ENCODE measurements around the gene ARPC1B. TPM values are rescaled to one million over a fixed set of nuclear protein-coding genes. Genes with fewer than 3 reads are reported as not detected.

Gene ARPC1B
- total and polyA plus RNA-seq, 2 experiments from 2014 or later: 101 to 132 TPM

DNA sequence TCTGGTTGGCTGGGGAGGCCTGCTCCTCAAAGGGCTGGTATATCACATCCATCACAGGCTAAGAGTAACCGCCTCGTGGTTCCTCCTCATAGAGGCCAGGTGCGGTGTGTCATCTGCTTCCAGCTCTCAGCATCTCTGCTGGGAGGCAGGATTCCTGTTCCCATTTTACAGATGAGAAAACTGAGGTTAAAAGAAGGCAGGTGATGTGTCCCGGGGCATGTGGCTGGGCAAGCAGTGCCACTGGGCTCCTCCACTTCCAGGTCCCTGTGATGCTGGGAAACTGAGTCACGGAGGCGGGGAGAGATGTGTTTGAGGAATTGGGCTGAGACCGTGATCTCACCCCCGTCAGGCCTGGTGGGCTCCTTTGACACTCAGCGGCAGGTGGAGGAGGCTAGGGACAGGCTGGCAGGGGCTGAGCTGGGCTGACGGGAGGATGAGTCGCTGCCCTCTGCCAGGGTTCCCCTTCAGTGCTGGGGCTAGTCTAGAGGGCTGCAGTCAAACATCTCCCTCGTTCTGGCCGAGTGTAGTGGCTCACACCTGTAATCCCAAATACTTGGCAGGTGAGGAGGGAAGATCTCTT is 9.4 kb downstream of the ARPC1B start:
- Histone ChIP-seq H4K20me1 (replicated peaks; ENCODE audit: insufficient read depth) (peaks cover 12% of the 10 kb centered on the region; the same call in 1 of the 2 replicates), H3K4me3 (no peak overlapping the region), H3K79me2 (replicated peaks; ENCODE audit: insufficient read depth) (peaks cover 10% of the 10 kb centered on the region), H3K9me2 (ENCODE audit: insufficient read depth) (no peaks in the 10 kb centered on the region), H3K4me2 (no peak overlapping the region), H3K36me3 (ENCODE audit: insufficient read depth) (no peaks in the 10 kb centered on the region), H3K4me1 (ENCODE audit: insufficient read depth) (0 out of 2 replicates have a peak, but pooled peaks cover 10% of the 10 kb centered on the region), H2AFZ (no peak overlapping the region), H3K27ac (ENCODE audit: low read depth) (no peak overlapping the region), H3F3A (replicated peaks; ENCODE audit: low read depth) (no peaks in the 10 kb centered on the region), H3K27me3 (ENCODE audit: insufficient read depth) (no peaks in the 10 kb centered on the region)
- ATAC-seq (no peak), DNase-seq (ENCODE audit: low spot score) (no peak)
- Mint-ChIP-seq H3K27ac (no peak overlapping the region), H3K36me3 (ENCODE audit: low read depth) (peaks cover 24% of the 10 kb centered on the region), H3K27me3 (ENCODE audit: insufficient read depth, low read depth, poor library complexity) (peaks cover 12% of the 10 kb centered on the region), H3K4me3 (no peak overlapping the region), H3K9me3 (no peaks in the 10 kb centered on the region), H3K4me1 (peaks cover 14% of the 10 kb centered on the region)
- TF ChIP-seq, protein P1, sequence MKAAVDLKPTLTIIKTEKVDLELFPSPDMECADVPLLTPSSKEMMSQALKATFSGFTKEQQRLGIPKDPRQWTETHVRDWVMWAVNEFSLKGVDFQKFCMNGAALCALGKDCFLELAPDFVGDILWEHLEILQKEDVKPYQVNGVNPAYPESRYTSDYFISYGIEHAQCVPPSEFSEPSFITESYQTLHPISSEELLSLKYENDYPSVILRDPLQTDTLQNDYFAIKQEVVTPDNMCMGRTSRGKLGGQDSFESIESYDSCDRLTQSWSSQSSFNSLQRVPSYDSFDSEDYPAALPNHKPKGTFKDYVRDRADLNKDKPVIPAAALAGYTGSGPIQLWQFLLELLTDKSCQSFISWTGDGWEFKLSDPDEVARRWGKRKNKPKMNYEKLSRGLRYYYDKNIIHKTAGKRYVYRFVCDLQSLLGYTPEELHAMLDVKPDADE (IDR thresholded peaks at IDR 0.05): no peak
- TF ChIP-seq CREB1 (CRISPR knock-in tag; IDR thresholded peaks at IDR 0.05; ENCODE audit: low read depth) (no peak), ZNF114 (CRISPR knock-in tag; IDR thresholded peaks at IDR 0.05) (no peak), EZH2 (IDR thresholded peaks at IDR 0.05; ENCODE audit: low read depth, unreplicated experiment) (no peak), POLR2AphosphoS5 (IDR thresholded peaks at IDR 0.05; ENCODE audit: low read depth) (no peak), NANOG (IDR thresholded peaks at IDR 0.05; ENCODE audit: borderline replicate concordance) (no peak), EZH2phosphoT487 (IDR thresholded peaks at IDR 0.05; ENCODE audit: unreplicated experiment) (no peak), STAT1 (IDR thresholded peaks at IDR 0.05; ENCODE audit: unreplicated experiment) (no peak), ZNF331 (CRISPR knock-in tag; IDR thresholded peaks at IDR 0.05; ENCODE audit: low read depth) (no peak), JUNB (IDR thresholded peaks at IDR 0.05; ENCODE audit: unreplicated experiment) (no peak)
- TF ChIP-seq, protein P2, sequence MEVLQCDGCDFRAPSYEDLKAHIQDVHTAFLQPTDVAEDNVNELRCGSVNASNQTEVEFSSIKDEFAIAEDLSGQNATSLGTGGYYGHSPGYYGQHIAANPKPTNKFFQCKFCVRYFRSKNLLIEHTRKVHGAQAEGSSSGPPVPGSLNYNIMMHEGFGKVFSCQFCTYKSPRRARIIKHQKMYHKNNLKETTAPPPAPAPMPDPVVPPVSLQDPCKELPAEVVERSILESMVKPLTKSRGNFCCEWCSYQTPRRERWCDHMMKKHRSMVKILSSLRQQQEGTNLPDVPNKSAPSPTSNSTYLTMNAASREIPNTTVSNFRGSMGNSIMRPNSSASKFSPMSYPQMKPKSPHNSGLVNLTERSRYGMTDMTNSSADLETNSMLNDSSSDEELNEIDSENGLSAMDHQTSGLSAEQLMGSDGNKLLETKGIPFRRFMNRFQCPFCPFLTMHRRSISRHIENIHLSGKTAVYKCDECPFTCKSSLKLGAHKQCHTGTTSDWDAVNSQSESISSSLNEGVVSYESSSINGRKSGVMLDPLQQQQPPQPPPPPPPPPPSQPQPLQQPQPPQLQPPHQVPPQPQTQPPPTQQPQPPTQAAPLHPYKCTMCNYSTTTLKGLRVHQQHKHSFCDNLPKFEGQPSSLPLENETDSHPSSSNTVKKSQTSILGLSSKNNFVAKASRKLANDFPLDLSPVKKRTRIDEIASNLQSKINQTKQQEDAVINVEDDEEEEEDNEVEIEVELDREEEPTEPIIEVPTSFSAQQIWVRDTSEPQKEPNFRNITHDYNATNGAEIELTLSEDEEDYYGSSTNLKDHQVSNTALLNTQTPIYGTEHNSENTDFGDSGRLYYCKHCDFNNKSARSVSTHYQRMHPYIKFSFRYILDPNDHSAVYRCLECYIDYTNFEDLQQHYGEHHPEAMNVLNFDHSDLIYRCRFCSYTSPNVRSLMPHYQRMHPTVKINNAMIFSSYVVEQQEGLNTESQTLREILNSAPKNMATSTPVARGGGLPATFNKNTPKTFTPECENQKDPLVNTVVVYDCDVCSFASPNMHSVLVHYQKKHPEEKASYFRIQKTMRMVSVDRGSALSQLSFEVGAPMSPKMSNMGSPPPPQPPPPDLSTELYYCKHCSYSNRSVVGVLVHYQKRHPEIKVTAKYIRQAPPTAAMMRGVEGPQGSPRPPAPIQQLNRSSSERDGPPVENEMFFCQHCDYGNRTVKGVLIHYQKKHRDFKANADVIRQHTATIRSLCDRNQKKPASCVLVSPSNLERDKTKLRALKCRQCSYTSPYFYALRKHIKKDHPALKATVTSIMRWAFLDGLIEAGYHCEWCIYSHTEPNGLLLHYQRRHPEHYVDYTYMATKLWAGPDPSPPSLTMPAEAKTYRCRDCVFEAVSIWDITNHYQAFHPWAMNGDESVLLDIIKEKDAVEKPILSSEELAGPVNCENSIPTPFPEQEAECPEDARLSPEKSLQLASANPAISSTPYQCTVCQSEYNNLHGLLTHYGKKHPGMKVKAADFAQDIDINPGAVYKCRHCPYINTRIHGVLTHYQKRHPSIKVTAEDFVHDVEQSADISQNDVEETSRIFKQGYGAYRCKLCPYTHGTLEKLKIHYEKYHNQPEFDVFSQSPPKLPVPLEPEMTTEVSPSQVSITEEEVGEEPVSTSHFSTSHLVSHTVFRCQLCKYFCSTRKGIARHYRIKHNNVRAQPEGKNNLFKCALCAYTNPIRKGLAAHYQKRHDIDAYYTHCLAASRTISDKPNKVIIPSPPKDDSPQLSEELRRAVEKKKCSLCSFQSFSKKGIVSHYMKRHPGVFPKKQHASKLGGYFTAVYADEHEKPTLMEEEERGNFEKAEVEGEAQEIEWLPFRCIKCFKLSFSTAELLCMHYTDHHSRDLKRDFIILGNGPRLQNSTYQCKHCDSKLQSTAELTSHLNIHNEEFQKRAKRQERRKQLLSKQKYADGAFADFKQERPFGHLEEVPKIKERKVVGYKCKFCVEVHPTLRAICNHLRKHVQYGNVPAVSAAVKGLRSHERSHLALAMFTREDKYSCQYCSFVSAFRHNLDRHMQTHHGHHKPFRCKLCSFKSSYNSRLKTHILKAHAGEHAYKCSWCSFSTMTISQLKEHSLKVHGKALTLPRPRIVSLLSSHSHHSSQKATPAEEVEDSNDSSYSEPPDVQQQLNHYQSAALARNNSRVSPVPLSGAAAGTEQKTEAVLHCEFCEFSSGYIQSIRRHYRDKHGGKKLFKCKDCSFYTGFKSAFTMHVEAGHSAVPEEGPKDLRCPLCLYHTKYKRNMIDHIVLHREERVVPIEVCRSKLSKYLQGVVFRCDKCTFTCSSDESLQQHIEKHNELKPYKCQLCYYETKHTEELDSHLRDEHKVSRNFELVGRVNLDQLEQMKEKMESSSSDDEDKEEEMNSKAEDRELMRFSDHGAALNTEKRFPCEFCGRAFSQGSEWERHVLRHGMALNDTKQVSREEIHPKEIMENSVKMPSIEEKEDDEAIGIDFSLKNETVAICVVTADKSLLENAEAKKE (CRISPR knock-in tag; IDR thresholded peaks at IDR 0.05): no peak
- TF ChIP-seq, protein P3, sequence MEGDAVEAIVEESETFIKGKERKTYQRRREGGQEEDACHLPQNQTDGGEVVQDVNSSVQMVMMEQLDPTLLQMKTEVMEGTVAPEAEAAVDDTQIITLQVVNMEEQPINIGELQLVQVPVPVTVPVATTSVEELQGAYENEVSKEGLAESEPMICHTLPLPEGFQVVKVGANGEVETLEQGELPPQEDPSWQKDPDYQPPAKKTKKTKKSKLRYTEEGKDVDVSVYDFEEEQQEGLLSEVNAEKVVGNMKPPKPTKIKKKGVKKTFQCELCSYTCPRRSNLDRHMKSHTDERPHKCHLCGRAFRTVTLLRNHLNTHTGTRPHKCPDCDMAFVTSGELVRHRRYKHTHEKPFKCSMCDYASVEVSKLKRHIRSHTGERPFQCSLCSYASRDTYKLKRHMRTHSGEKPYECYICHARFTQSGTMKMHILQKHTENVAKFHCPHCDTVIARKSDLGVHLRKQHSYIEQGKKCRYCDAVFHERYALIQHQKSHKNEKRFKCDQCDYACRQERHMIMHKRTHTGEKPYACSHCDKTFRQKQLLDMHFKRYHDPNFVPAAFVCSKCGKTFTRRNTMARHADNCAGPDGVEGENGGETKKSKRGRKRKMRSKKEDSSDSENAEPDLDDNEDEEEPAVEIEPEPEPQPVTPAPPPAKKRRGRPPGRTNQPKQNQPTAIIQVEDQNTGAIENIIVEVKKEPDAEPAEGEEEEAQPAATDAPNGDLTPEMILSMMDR (conservative IDR thresholded peaks at IDR 0.05; ENCODE audit: low read depth in 2 of 2): no peak
- TF ChIP-seq, protein P4, sequence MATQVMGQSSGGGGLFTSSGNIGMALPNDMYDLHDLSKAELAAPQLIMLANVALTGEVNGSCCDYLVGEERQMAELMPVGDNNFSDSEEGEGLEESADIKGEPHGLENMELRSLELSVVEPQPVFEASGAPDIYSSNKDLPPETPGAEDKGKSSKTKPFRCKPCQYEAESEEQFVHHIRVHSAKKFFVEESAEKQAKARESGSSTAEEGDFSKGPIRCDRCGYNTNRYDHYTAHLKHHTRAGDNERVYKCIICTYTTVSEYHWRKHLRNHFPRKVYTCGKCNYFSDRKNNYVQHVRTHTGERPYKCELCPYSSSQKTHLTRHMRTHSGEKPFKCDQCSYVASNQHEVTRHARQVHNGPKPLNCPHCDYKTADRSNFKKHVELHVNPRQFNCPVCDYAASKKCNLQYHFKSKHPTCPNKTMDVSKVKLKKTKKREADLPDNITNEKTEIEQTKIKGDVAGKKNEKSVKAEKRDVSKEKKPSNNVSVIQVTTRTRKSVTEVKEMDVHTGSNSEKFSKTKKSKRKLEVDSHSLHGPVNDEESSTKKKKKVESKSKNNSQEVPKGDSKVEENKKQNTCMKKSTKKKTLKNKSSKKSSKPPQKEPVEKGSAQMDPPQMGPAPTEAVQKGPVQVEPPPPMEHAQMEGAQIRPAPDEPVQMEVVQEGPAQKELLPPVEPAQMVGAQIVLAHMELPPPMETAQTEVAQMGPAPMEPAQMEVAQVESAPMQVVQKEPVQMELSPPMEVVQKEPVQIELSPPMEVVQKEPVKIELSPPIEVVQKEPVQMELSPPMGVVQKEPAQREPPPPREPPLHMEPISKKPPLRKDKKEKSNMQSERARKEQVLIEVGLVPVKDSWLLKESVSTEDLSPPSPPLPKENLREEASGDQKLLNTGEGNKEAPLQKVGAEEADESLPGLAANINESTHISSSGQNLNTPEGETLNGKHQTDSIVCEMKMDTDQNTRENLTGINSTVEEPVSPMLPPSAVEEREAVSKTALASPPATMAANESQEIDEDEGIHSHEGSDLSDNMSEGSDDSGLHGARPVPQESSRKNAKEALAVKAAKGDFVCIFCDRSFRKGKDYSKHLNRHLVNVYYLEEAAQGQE (IDR thresholded peaks at IDR 0.05; ENCODE audit: unreplicated experiment): no peak

All from GM23338 (cell line).